ENCODE results near the gene SLCO1B3.

Gene SLCO1B3

DNA sequence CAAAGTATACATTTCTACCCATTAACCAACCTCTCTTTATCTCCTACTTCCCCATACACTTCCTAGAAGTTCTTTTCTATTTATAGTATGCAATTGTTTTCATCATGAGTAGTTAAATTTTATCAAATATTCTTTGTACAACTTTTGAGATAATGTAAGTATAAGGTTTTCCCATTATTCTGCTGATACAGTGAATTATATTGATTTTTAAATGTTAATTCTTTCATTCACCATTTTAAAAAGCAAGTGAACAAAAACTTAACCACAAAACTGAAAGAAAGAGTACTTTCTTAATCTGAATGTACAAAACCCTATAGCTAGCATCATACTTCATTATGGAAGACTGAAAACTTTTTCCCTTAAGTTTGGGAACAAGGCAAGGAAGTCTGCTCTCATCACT is 9.5 kb upstream of the SLCO1B3 start:
- H2BK120ac ChIP-seq (ENCODE audit: low read depth, low read length): no peak overlapping the region
- H3K9me3 ChIP-seq (ENCODE audit: control insufficient read depth, low read length): no peaks in the 10 kb centered on the region
- H2AFZ ChIP-seq (ENCODE audit: low read depth, low read length): no peak overlapping the region
- no peak overlapping the region for H2AK5ac ChIP-seq (ENCODE audit: low read length, severe bottlenecking)
- DNase-seq: no peak
- H2BK5ac ChIP-seq (ENCODE audit: low read depth, low read length, poor library complexity, severe bottlenecking): no peak overlapping the region
- no peak overlapping the region for H3K9ac ChIP-seq (ENCODE audit: low read length)
- H2BK12ac ChIP-seq (ENCODE audit: low read length in 2 of 2): no peak overlapping the region
- no peak overlapping the region for H3K4me3 ChIP-seq (ENCODE audit: insufficient read depth in 1 of 2, low read depth in 1 of 2, low read length in 2 of 2)
- H4K8ac ChIP-seq (ENCODE audit: low read length): no peak overlapping the region
- no peak overlapping the region for H3K18ac ChIP-seq (ENCODE audit: low read depth in 1 of 2, low read length in 2 of 2)
- no peaks in the 10 kb centered on the region for H3K36me3 ChIP-seq (ENCODE audit: control insufficient read depth in 1 of 2, insufficient read depth in 2 of 2, low read depth in 1 of 2, low read length in 2 of 2)
- no peak overlapping the region for H3K4ac ChIP-seq (ENCODE audit: low read depth in 1 of 2, low read length in 2 of 2)
- H3K4me2 ChIP-seq (ENCODE audit: low read length, poor library complexity, severe bottlenecking): no peak overlapping the region
- no peak overlapping the region for H4K91ac ChIP-seq (ENCODE audit: low read length)
- H3K14ac ChIP-seq (ENCODE audit: low read length in 2 of 2): no peak overlapping the region
- H2BK15ac ChIP-seq (ENCODE audit: low read depth, poor library complexity, severe bottlenecking): no peak overlapping the region
- H3K4me1 ChIP-seq (ENCODE audit: control insufficient read depth, insufficient read depth, low read depth, low read length): no peaks in the 10 kb centered on the region
- no peaks in the 10 kb centered on the region for H3K27me3 ChIP-seq (ENCODE audit: control insufficient read depth in 1 of 2, insufficient read depth in 1 of 2, low read length in 2 of 2)
- no peaks in the 10 kb centered on the region for H3K79me1 ChIP-seq (replicated peaks; ENCODE audit: low read length, poor library complexity, severe bottlenecking)
- H3K27ac ChIP-seq (ENCODE audit: low read length, poor library complexity, severe bottlenecking): no peak overlapping the region
- H3K23ac ChIP-seq (ENCODE audit: low read length in 2 of 2): no peak overlapping the region

DNA sequence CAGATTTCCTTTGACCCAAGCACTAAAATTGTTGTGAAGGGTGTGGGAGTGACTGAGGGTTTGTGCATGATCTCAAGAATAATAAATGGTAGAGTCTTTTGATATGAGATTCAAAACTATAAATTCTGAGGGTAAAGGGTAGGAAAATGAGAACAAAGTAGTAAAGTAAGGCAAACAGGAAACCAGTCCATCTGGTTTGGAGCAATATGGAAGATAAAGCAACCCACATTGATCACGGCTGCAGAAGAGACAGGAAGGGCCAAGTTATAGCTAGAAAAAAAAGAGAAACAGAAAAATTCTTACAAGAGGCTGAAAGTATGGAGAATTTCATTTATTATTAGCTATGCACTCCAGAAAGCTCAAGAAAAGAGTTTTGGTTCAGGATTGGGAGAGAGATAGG is 4.6 kb upstream of the SLCO1B3 start:
- no peak overlapping the region for H2AK5ac ChIP-seq (ENCODE audit: low read length, severe bottlenecking)
- no peak overlapping the region for H3K14ac ChIP-seq (ENCODE audit: low read length in 2 of 2)
- H3K4me3 ChIP-seq (ENCODE audit: insufficient read depth in 1 of 2, low read depth in 1 of 2, low read length in 2 of 2): no peak overlapping the region
- no peak overlapping the region for H4K8ac ChIP-seq (ENCODE audit: low read length)
- WGBS: 61% methylated on average over 1 of the region's 1 CpG
- H3K36me3 ChIP-seq (ENCODE audit: control insufficient read depth in 1 of 2, insufficient read depth in 2 of 2, low read depth in 1 of 2, low read length in 2 of 2): no peaks in the 10 kb centered on the region
- H3K4me2 ChIP-seq (ENCODE audit: low read length, poor library complexity, severe bottlenecking): no peak overlapping the region
- H3K9ac ChIP-seq (ENCODE audit: low read length): no peak overlapping the region
- DNase-seq: no peak
- H2BK120ac ChIP-seq (ENCODE audit: low read depth, low read length): no peak overlapping the region
- H3K9me3 ChIP-seq (ENCODE audit: control insufficient read depth, low read length): no peaks in the 10 kb centered on the region
- H3K18ac ChIP-seq (ENCODE audit: low read depth in 1 of 2, low read length in 2 of 2): no peak overlapping the region
- no peak overlapping the region for H3K23ac ChIP-seq (ENCODE audit: low read length in 2 of 2)
- H2BK15ac ChIP-seq (ENCODE audit: low read depth, poor library complexity, severe bottlenecking): no peak overlapping the region
- no peaks in the 10 kb centered on the region for H3K27me3 ChIP-seq (ENCODE audit: control insufficient read depth in 1 of 2, insufficient read depth in 1 of 2, low read length in 2 of 2)
- H2BK12ac ChIP-seq (ENCODE audit: low read length in 2 of 2): no peak overlapping the region
- no peak overlapping the region for H2AFZ ChIP-seq (ENCODE audit: low read depth, low read length)
- H3K4ac ChIP-seq (ENCODE audit: low read depth in 1 of 2, low read length in 2 of 2): no peak overlapping the region
- H3K27ac ChIP-seq (ENCODE audit: low read length, poor library complexity, severe bottlenecking): no peak overlapping the region
- H3K4me1 ChIP-seq (ENCODE audit: control insufficient read depth, insufficient read depth, low read depth, low read length): no peaks in the 10 kb centered on the region
- no peaks in the 10 kb centered on the region for H3K79me1 ChIP-seq (replicated peaks; ENCODE audit: low read length, poor library complexity, severe bottlenecking)
- H2BK5ac ChIP-seq (ENCODE audit: low read depth, low read length, poor library complexity, severe bottlenecking): no peak overlapping the region
- H4K91ac ChIP-seq (ENCODE audit: low read length): no peak overlapping the region

DNA sequence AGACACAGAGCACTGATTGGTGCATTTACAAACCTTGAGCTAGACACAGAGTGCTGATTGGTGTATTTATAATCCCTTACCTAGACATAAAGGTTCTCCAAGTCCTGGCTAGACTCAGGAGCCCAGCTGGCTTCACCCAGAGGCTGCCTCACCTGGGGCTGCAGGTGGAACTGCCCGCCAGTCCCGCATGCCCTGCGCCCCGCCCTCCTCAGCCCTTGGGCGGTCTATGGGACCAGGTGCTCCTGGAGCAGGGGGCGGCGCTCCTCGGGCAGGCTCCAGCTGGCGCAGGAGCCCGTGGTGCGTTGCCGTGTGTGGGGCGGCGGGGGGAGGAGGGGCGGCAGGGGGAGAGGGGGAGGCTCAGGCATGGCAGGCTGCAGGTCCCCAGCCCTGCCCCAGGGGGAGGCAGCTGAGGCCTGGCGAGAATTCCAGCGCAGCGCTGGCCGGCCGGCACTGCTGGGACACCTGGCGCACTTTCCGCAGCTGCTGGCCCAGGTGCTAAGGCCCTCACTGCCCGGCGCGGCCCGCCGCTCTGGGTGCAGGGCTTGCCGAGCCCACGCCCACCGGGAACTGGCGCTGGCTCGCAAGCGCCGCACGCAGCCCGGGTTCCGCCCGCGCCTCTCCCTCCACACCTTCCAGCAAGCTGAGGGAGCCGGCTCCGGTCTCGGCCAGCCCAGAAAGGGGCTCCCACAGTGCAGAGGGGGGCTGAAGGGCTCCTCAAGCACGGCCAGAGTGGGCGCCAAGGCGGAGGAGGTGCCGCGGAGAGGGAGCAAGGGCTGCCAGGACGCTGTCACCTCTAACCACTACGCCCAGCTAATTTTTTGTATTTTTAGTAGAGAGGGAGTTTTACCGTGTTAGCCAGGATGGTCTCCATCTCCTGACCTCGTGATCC is 3.1 kb upstream of the SLCO1B3 start:
- Histone ChIP-seq H3K36me3 (ENCODE audit: control insufficient read depth in 1 of 2, insufficient read depth in 2 of 2, low read depth in 1 of 2, low read length in 2 of 2) (no peaks in the 10 kb centered on the region), H3K23ac (ENCODE audit: low read length in 2 of 2) (no peak overlapping the region), H3K4ac (ENCODE audit: low read depth in 1 of 2, low read length in 2 of 2) (no peak overlapping the region), H3K27me3 (ENCODE audit: control insufficient read depth in 1 of 2, insufficient read depth in 1 of 2, low read length in 2 of 2) (no peaks in the 10 kb centered on the region), H3K18ac (ENCODE audit: low read depth in 1 of 2, low read length in 2 of 2) (no peak overlapping the region), H2BK120ac (ENCODE audit: low read depth, low read length) (no peak overlapping the region), H3K9ac (ENCODE audit: low read length) (no peak overlapping the region), H2AFZ (ENCODE audit: low read depth, low read length) (no peak overlapping the region), H3K4me3 (ENCODE audit: insufficient read depth in 1 of 2, low read depth in 1 of 2, low read length in 2 of 2) (no peak overlapping the region), H4K8ac (ENCODE audit: low read length) (no peak overlapping the region), H2BK15ac (ENCODE audit: low read depth, poor library complexity, severe bottlenecking) (no peak overlapping the region), H4K91ac (ENCODE audit: low read length) (no peak overlapping the region), H2AK5ac (ENCODE audit: low read length, severe bottlenecking) (no peak overlapping the region), H3K9me3 (ENCODE audit: control insufficient read depth, low read length) (no peaks in the 10 kb centered on the region), H3K79me1 (replicated peaks; ENCODE audit: low read length, poor library complexity, severe bottlenecking) (no peaks in the 10 kb centered on the region), H3K4me1 (ENCODE audit: control insufficient read depth, insufficient read depth, low read depth, low read length) (no peaks in the 10 kb centered on the region), H2BK12ac (ENCODE audit: low read length in 2 of 2) (no peak overlapping the region), H2BK5ac (ENCODE audit: low read depth, low read length, poor library complexity, severe bottlenecking) (no peak overlapping the region), H3K4me2 (ENCODE audit: low read length, poor library complexity, severe bottlenecking) (no peak overlapping the region), H3K14ac (ENCODE audit: low read length in 2 of 2) (no peak overlapping the region), H3K27ac (ENCODE audit: low read length, poor library complexity, severe bottlenecking) (no peak overlapping the region)
- no peak for DNase-seq
- WGBS: 90% methylated on average over 44 of the region's 51 CpGs

DNA sequence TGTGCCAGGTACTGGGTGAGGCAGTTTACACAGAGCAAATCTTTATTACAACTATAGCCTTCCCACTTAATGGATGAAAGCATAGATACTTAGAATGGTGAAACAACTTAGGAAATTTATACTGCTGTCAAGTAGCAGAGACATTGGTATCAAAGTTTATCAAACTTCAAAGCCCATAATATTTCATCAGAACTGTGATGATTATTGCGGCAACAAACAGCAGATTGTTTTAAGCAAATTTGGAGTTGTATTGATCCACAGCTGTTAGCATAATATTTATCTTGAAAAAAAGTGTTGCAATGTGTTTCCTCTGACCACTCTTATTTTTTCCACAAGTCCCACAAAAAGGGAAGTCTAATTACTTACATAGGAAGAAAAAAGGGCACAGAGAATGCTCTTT is 2.0 kb upstream of the SLCO1B3 start:
- no peak overlapping the region for H3K23ac ChIP-seq (ENCODE audit: low read length in 2 of 2)
- H3K4me2 ChIP-seq (ENCODE audit: low read length, poor library complexity, severe bottlenecking): no peak overlapping the region
- no peaks in the 10 kb centered on the region for H3K4me1 ChIP-seq (ENCODE audit: control insufficient read depth, insufficient read depth, low read depth, low read length)
- no peak overlapping the region for H2BK12ac ChIP-seq (ENCODE audit: low read length in 2 of 2)
- DNase-seq: no peak
- H2AFZ ChIP-seq (ENCODE audit: low read depth, low read length): no peak overlapping the region
- H3K18ac ChIP-seq (ENCODE audit: low read depth in 1 of 2, low read length in 2 of 2): no peak overlapping the region
- H3K79me1 ChIP-seq (replicated peaks; ENCODE audit: low read length, poor library complexity, severe bottlenecking): no peaks in the 10 kb centered on the region
- no peaks in the 10 kb centered on the region for H3K27me3 ChIP-seq (ENCODE audit: control insufficient read depth in 1 of 2, insufficient read depth in 1 of 2, low read length in 2 of 2)
- no peaks in the 10 kb centered on the region for H3K36me3 ChIP-seq (ENCODE audit: control insufficient read depth in 1 of 2, insufficient read depth in 2 of 2, low read depth in 1 of 2, low read length in 2 of 2)
- no peak overlapping the region for H3K14ac ChIP-seq (ENCODE audit: low read length in 2 of 2)
- H2AK5ac ChIP-seq (ENCODE audit: low read length, severe bottlenecking): no peak overlapping the region
- H3K27ac ChIP-seq (ENCODE audit: low read length, poor library complexity, severe bottlenecking): no peak overlapping the region
- H4K8ac ChIP-seq (ENCODE audit: low read length): no peak overlapping the region
- no CpG with 5 or more reads among the region's 1 CpG for WGBS
- H4K91ac ChIP-seq (ENCODE audit: low read length): no peak overlapping the region
- H2BK5ac ChIP-seq (ENCODE audit: low read depth, low read length, poor library complexity, severe bottlenecking): no peak overlapping the region
- no peaks in the 10 kb centered on the region for H3K9me3 ChIP-seq (ENCODE audit: control insufficient read depth, low read length)
- no peak overlapping the region for H3K4me3 ChIP-seq (ENCODE audit: insufficient read depth in 1 of 2, low read depth in 1 of 2, low read length in 2 of 2)
- no peak overlapping the region for H3K4ac ChIP-seq (ENCODE audit: low read depth in 1 of 2, low read length in 2 of 2)
- H2BK120ac ChIP-seq (ENCODE audit: low read depth, low read length): no peak overlapping the region
- H3K9ac ChIP-seq (ENCODE audit: low read length): no peak overlapping the region
- no peak overlapping the region for H2BK15ac ChIP-seq (ENCODE audit: low read depth, poor library complexity, severe bottlenecking)
